Gastrocnemius medialis (tissue), 4 donors: ENCODE results near the gene MAPK6. TPM values are rescaled to one million over a fixed set of nuclear protein-coding genes. Genes with fewer than 3 reads are reported as not detected.
A peak's percentile ranks its signal among the peaks of the same experiment; 100 is the strongest.
"Not testable (repeated sequence)": the region's sequence is repeated elsewhere in the genome, so short reads cannot be mapped to it uniquely, and the experiment has no call there.

Experiments
- ATAC-seq, 2 donors: fragments of 150-250 bp; one replicate each; pipeline ENCODE4 v1.9.1; 2016
- DNase-seq, 2 donors: peaks; one replicate each; pipeline ENCODE4 v3.0.0-alpha.2; 2019
- H3K27ac ChIP-seq, 4 donors: fragments of 200-600 bp; sonication (generic); 1 replicate in 1 of 4; 2 replicates in 3 of 4; pipeline ENCODE4 v1.5.1; 2016 to 2018; ENCODE audit warnings: mild to moderate bottlenecking in 2 of 4, moderate library complexity in 1 of 4
- H3K27me3 ChIP-seq, 3 donors: fragments of 200-600 bp; sonication (generic) in 2 of 3; 1 replicate in 1 of 3; 2 replicates in 2 of 3; pipeline versions ENCODE4 v1.5.1 to v1.6.0; 2016 to 2019; ENCODE audit warnings: mild to moderate bottlenecking in 1 of 3, moderate library complexity in 1 of 3
- H3K36me3 ChIP-seq, 2 donors: fragments of 200-600 bp; sonication (generic) in 1 of 2; one replicate each; pipeline ENCODE4 v1.5.1; 2017 to 2018
- H3K4me1 ChIP-seq, 2 donors: fragments of 200-600 bp; sonication (generic) in 1 of 2; one replicate each; pipeline ENCODE4 v1.5.1; 2016 to 2017; ENCODE audit warnings: mild to moderate bottlenecking in 2 of 2
- H3K4me3 ChIP-seq, 4 donors: fragments of 200-600 bp; sonication (generic) in 3 of 4; 1 replicate in 1 of 4; 2 replicates in 3 of 4; pipeline ENCODE4 v1.5.1; 2016 to 2019; ENCODE audit warnings: mild to moderate bottlenecking in 2 of 4
- H3K9me3 ChIP-seq, 3 donors: fragments of 200-600 bp; sonication (generic) in 2 of 3; 1 replicate in 1 of 3; 2 replicates in 2 of 3; pipeline ENCODE4 v1.5.1; 2016 to 2019
- CTCF ChIP-seq, 5 experiments: fragments of 450-650 bp in 3 of 5; fragments of 200-600 bp in 2 of 5; sonication (generic) in 2 of 5; IDR thresholded peaks in 4 of 5; conservative IDR thresholded peaks in 1 of 5; 1 replicate in 4 of 5; 2 replicates in 1 of 5; pipeline ENCODE4 v1.5.1; 2016 to 2019; ENCODE audit warnings: antibody characterized with exemption in 5 of 5, mild to moderate bottlenecking in 3 of 5, moderate library complexity in 3 of 5
- POLR2A ChIP-seq, 2 donors: fragments of 450-650 bp; IDR thresholded peaks; one replicate each; pipeline ENCODE4 v1.6.1; 2017; ENCODE audit warnings: antibody characterized with exemption in 2 of 2, mild to moderate bottlenecking in 2 of 2, moderate library complexity in 2 of 2
- in situ Hi-C, 4 donors: fragments of 200-750 bp; cut with MboI; loops; one replicate each; pipeline versions ENCODE4 v1.15.0 to v1.8.0; 2017; ENCODE audit warnings: low sequenced_read_pairs in 4 of 4
- intact Hi-C: fragments of 100-400 bp; cut with DNase I; formaldehyde crosslinking; loops from one replicate; pipeline ENCODE4 v1.15.1; 2023; ENCODE audit warnings: low total_unique reads
- total RNA-seq, 4 donors: library from RNA; depleted of rRNA; stranded (reverse); fragments of >200 nt; gene quantifications; one replicate each; pipeline versions ENCODE4 v1.1.0 to v1.2.3, GENCODE V29; 2016

The MAPK6 gene
- total RNA-seq, 4 donors from 2014 or later, result 47.6 to 84.4 (median 56.4) TPM

- H3K4me3 ChIP-seq, result no peak overlapping the region
- intact Hi-C loops, result no loop called here
- in situ Hi-C loops, result loop anchor here in 1 of 4 donors (25.0 kb wide), 1 partner anchor 107 kb away; no protein-coding TSS in a partner anchor
- peaks cover 0 to 7% of the 10 kb centered on the region in 2 donors for H3K4me1 ChIP-seq
- ATAC-seq (peak; percentile 53 to 73), DNase-seq (peak; percentile 39 to 82)
- no peaks in the 10 kb centered on the region for H3K36me3 ChIP-seq
- peaks cover 0 to 4% (median 0%) of the 10 kb centered on the region in 3 donors for H3K27me3 ChIP-seq
- peaks cover 0 to 4% (median 0%) of the 10 kb centered on the region in 3 donors for H3K9me3 ChIP-seq
- peak overlapping the region in 3 of 4 donors; percentile 34 to 49 (median 43) for H3K27ac ChIP-seq
- TF ChIP-seq POLR2A (IDR thresholded peaks at IDR 0.05), result no peak
Measured at GRCh38 chr15:52093539-52094510, 74.8 kb downstream of the MAPK6 start.

GRCh38 chr15:52094811-52095584, 76.0 kb downstream of the MAPK6 start:
- Histone ChIP-seq H3K4me3 (no peak overlapping the region), H3K27me3 (peaks cover 0 to 2% (median 0%) of the 10 kb centered on the region in 3 donors), H3K9me3 (peaks cover 0 to 4% (median 0%) of the 10 kb centered on the region in 3 donors), H3K27ac (peak overlapping the region in 2 of 4 donors; percentile 12 to 49), H3K36me3 (no peaks in the 10 kb centered on the region), H3K4me1 (peaks cover 0 to 7% of the 10 kb centered on the region in 2 donors)
- TF ChIP-seq CTCF (IDR thresholded peaks at IDR 0.05 in 4 of 5, conservative IDR thresholded peaks at IDR 0.05 in 1 of 5), result no peak
- TF ChIP-seq POLR2A (IDR thresholded peaks at IDR 0.05), result no peak
- in situ Hi-C loops (loop anchor here in 1 of 4 donors (25.0 kb wide), 1 partner anchor 108 kb away; no protein-coding TSS in a partner anchor), intact Hi-C loops (no loop called here)
- ATAC-seq (no peak), DNase-seq (no peak)

GRCh38 chr15:52095597-52096262, 76.7 kb downstream of the MAPK6 start:
- Histone ChIP-seq H3K27me3 (no peaks in the 10 kb centered on the region), H3K4me3 (no peak overlapping the region), H3K4me1 (peaks cover 0 to 7% of the 10 kb centered on the region in 2 donors), H3K9me3 (no peaks in the 10 kb centered on the region), H3K36me3 (no peaks in the 10 kb centered on the region), H3K27ac (no peak overlapping the region)
- in situ Hi-C loops, result loop anchor here in 1 of 4 donors (25.0 kb wide), 1 partner anchor 108 kb away; no protein-coding TSS in a partner anchor
- intact Hi-C loops, result no loop called here
- DNase-seq (no peak), ATAC-seq (peak; percentile 19 to 42)
- no peak for TF ChIP-seq POLR2A (IDR thresholded peaks at IDR 0.05)
- TF ChIP-seq CTCF (IDR thresholded peaks at IDR 0.05 in 4 of 5, conservative IDR thresholded peaks at IDR 0.05 in 1 of 5), result no peak

GRCh38 chr15:52096536-52096935, 77.5 kb downstream of the MAPK6 start:
- H3K9me3 ChIP-seq, H3K27me3 ChIP-seq, ATAC-seq, H3K27ac ChIP-seq, DNase-seq, intact Hi-C loops, H3K4me3 ChIP-seq, H3K36me3 ChIP-seq, H3K4me1 ChIP-seq: not testable (repeated sequence)
- in situ Hi-C loops, result loop anchor here in 1 of 4 donors (25.0 kb wide), 1 partner anchor 109 kb away; no protein-coding TSS in a partner anchor

- no peaks in the 10 kb centered on the region for H3K9me3 ChIP-seq
- in situ Hi-C loops (loop anchor here in 1 of 4 donors (25.0 kb wide), 1 partner anchor 110 kb away; no protein-coding TSS in a partner anchor), intact Hi-C loops (no loop called here)
- H3K36me3 ChIP-seq, result no peaks in the 10 kb centered on the region
- DNase-seq (no peak), ATAC-seq (no peak)
- TF ChIP-seq CTCF (IDR thresholded peaks at IDR 0.05 in 4 of 5, conservative IDR thresholded peaks at IDR 0.05 in 1 of 5) (no peak), POLR2A (IDR thresholded peaks at IDR 0.05) (no peak)
- no peak overlapping the region for H3K4me3 ChIP-seq
- H3K4me1 ChIP-seq, result peaks cover 0 to 7% of the 10 kb centered on the region in 2 donors
- no peaks in the 10 kb centered on the region for H3K27me3 ChIP-seq
- H3K27ac ChIP-seq, result no peak overlapping the region
Measured at GRCh38 chr15:52097180-52097579, 78.2 kb downstream of the MAPK6 start.
